Measurements from ENCODE around the gene PARD3B.

GRCh38 chr2:205451901-205452512, 906.7 kb downstream of the PARD3B start:
- TF ChIP-seq, protein P1, sequence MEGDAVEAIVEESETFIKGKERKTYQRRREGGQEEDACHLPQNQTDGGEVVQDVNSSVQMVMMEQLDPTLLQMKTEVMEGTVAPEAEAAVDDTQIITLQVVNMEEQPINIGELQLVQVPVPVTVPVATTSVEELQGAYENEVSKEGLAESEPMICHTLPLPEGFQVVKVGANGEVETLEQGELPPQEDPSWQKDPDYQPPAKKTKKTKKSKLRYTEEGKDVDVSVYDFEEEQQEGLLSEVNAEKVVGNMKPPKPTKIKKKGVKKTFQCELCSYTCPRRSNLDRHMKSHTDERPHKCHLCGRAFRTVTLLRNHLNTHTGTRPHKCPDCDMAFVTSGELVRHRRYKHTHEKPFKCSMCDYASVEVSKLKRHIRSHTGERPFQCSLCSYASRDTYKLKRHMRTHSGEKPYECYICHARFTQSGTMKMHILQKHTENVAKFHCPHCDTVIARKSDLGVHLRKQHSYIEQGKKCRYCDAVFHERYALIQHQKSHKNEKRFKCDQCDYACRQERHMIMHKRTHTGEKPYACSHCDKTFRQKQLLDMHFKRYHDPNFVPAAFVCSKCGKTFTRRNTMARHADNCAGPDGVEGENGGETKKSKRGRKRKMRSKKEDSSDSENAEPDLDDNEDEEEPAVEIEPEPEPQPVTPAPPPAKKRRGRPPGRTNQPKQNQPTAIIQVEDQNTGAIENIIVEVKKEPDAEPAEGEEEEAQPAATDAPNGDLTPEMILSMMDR (IDR thresholded peaks at IDR 0.05) = no peak
- TF ChIP-seq POLR2A (IDR thresholded peaks at IDR 0.05) = no peak

Data from lower leg skin (tissue), 3 donors.